ENCODE data around the gene OLFML2B. TPM values are rescaled to one million over a fixed set of nuclear protein-coding genes. Genes with fewer than 3 reads are reported as not detected.

The OLFML2B gene
- total RNA-seq, 4 donors from 2014 or later: 1.1 to 7.7 (median 4.7) TPM

DNA sequence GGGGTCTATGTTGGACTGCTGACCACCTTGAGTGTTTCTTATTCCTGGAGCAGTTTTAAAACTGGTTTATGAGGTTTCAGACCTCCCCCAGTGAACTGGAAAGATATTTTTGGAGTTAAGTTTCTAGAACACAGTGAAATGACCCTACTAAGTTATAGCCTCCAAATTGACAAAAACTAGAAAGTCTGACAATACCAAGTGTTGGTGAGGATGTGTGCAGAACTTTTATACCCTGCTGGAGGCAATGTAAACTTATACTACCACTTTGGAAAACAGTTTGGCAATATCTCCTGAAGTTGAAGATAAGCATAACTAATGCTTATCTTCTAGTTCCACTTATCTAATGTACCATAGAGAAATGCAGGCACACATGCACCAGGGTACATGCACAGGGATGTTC is 10.4 kb downstream of the OLFML2B start:
- H3K9me3 ChIP-seq: peaks cover 0 to 8% (median 0%) of the 10 kb centered on the region in 3 donors
- no peaks in the 10 kb centered on the region for H3K4me1 ChIP-seq
- peaks cover 11% of the 10 kb centered on the region for H3K27me3 ChIP-seq
- no peak overlapping the region for H3K27ac ChIP-seq
- TF ChIP-seq EP300 (IDR thresholded peaks at IDR 0.05) (no peak), POLR2AphosphoS5 (IDR thresholded peaks at IDR 0.05) (no peak), POLR2A (IDR thresholded peaks at IDR 0.05) (no peak)
- TF ChIP-seq, protein P1, sequence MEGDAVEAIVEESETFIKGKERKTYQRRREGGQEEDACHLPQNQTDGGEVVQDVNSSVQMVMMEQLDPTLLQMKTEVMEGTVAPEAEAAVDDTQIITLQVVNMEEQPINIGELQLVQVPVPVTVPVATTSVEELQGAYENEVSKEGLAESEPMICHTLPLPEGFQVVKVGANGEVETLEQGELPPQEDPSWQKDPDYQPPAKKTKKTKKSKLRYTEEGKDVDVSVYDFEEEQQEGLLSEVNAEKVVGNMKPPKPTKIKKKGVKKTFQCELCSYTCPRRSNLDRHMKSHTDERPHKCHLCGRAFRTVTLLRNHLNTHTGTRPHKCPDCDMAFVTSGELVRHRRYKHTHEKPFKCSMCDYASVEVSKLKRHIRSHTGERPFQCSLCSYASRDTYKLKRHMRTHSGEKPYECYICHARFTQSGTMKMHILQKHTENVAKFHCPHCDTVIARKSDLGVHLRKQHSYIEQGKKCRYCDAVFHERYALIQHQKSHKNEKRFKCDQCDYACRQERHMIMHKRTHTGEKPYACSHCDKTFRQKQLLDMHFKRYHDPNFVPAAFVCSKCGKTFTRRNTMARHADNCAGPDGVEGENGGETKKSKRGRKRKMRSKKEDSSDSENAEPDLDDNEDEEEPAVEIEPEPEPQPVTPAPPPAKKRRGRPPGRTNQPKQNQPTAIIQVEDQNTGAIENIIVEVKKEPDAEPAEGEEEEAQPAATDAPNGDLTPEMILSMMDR (IDR thresholded peaks at IDR 0.05): no peak
- no peak for ATAC-seq
- no peaks in the 10 kb centered on the region for H3K36me3 ChIP-seq
- H3K4me3 ChIP-seq: no peak overlapping the region

DNA sequence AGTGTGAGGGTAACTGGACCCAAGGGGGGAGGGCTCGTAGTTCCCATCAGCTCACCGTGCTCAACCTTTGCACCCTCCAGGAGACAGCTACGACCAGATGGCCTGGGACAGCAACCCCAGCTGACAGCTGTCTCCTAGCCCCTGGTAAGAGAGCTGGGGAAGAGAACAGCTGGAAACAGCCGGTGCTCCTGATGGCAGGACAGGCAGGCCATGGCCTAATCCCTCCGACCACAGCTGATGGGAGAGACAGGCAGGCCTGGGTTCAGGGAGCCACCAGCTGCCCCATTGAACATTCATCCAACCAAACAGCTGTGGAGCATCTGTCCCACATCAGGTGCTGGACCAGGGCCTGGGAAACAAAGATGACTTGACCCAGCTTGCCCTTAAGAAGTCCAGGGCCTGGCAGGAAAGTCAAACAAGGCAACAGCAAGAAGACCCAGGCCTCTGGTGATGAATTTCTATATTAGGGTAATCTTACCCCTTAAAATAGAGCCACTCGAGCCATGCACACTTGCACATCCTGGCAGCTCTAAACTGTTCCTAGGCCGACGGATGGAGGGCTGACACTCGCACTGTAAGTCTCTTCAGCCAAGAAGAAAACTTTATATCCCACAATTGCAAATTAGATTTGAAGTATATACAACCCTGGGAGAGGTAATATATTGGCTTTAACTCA is 12.2 kb downstream of the OLFML2B start:
- H3K9me3 ChIP-seq: peaks cover 0 to 8% (median 0%) of the 10 kb centered on the region in 3 donors
- H3K36me3 ChIP-seq: no peaks in the 10 kb centered on the region
- no peak overlapping the region for H3K27ac ChIP-seq
- peak; percentile 80 for ATAC-seq
- TF ChIP-seq, protein P1 (IDR thresholded peaks at IDR 0.05): no peak
- TF ChIP-seq POLR2AphosphoS5 (IDR thresholded peaks at IDR 0.05): peak; percentile 86
- 42 to 80% methylated on average over 4 to 5 of the region's 9 CpGs for WGBS, 2 donors (ENCODE audit: low coverage in 1 of 2)
- H3K27me3 ChIP-seq: peaks cover 11% of the 10 kb centered on the region
- H3K4me1 ChIP-seq: no peaks in the 10 kb centered on the region
- H3K4me3 ChIP-seq: no peak overlapping the region

DNA sequence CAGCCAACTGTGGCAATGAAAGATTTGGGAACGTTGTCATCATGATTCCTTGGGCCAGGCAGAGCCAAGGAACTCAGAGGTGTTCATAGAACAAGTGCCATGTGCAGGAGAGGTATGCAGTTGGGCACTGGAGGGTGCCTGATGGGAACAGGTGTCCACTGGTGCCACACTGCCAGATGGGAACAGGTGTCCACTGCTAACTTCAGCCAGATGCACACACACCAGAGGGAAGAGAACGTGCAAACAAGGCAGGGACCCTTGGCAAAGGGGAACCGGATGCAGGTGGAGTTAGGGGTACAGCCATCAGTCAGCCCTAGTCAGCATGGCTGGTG is 13.5 kb downstream of the OLFML2B start:
- H3K27me3 ChIP-seq: peaks cover 11% of the 10 kb centered on the region
- no peaks in the 10 kb centered on the region for H3K4me1 ChIP-seq
- no peak overlapping the region for H3K4me3 ChIP-seq
- H3K36me3 ChIP-seq: no peaks in the 10 kb centered on the region
- 94% methylated on average over 3 of the region's 3 CpGs; no CpG with 5 or more reads in 1 of the 2 donors for WGBS, 2 donors (ENCODE audit: low coverage in 1 of 2)
- peaks cover 0 to 8% (median 0%) of the 10 kb centered on the region in 3 donors for H3K9me3 ChIP-seq
- no peak for ATAC-seq
- TF ChIP-seq, protein P1 (IDR thresholded peaks at IDR 0.05): no peak
- TF ChIP-seq EP300 (IDR thresholded peaks at IDR 0.05): no peak
- no peak for TF ChIP-seq POLR2AphosphoS5 (IDR thresholded peaks at IDR 0.05)
- TF ChIP-seq POLR2A (IDR thresholded peaks at IDR 0.05): no peak
- H3K27ac ChIP-seq: no peak overlapping the region

DNA sequence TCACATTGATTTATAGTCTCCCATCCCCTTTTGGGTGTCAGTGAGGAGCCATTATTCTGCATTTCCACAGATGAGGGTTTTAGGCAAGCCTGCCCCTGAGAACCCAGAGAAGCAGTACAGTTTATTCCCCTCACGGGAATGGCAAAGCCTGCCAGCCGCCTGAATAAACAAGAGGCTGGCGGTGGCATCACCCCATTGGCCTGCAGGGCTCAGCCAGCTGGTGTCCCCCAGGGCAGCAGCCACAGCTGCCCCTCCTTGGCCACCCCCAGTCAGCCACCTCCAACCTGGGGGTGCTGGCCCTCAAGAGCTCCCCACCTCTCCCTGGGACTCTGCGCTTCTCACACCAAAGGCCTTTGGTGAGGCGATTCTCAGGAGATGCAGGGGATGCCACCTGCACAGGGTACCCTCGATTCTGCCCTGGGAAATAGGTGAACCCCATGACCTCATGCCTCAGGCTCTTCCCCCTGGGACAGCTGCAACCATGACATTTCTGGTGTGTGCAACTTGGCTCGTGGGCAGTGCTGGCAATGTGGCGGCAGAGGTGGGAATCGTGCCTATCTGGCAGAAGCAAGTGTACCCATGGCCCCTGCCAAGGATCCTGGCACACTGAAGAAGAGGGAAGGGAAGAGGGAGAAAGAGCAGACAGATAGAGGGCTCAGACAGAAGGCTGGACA is 14.0 kb downstream of the OLFML2B start:
- Histone ChIP-seq H3K36me3 (no peaks in the 10 kb centered on the region), H3K4me3 (no peak overlapping the region), H3K27me3 (peaks cover 11% of the 10 kb centered on the region), H3K4me1 (no peaks in the 10 kb centered on the region), H3K27ac (no peak overlapping the region), H3K9me3 (peaks cover 0 to 8% (median 0%) of the 10 kb centered on the region in 3 donors)
- 71% methylated on average over 5 of the region's 9 CpGs; no CpG with 5 or more reads in 1 of the 2 donors for WGBS, 2 donors (ENCODE audit: low coverage in 1 of 2)
- no peak for ATAC-seq
- TF ChIP-seq EP300 (IDR thresholded peaks at IDR 0.05) (no peak), POLR2A (IDR thresholded peaks at IDR 0.05) (no peak), POLR2AphosphoS5 (IDR thresholded peaks at IDR 0.05) (no peak)
- TF ChIP-seq, protein P1 (IDR thresholded peaks at IDR 0.05): no peak

DNA sequence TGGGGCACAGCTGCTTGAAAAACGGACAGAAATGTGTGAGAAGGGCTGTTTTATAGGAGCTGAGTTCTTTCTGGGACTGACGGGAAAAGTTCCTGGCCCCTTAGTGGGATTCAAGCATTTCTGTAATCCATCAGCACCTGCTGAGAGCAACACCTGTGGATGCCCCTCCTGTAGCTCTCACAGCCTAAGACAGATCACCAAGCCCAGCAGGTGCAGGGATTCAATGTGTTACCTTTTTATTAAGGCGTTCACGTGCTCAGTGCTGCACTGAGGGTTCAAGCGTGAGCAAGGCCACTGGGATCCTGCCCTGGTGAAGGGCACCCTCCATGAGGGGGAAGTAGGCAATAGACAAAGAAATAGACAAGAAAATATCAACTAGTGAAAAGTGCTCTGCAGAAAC is 14.9 kb downstream of the OLFML2B start:
- 60 to 67% methylated on average over 1 to 2 of the region's 5 CpGs for WGBS, 2 donors (ENCODE audit: low coverage in 1 of 2)
- no peak for ATAC-seq
- Histone ChIP-seq H3K27me3 (peaks cover 11% of the 10 kb centered on the region), H3K36me3 (no peaks in the 10 kb centered on the region), H3K4me3 (no peak overlapping the region), H3K9me3 (peaks cover 0 to 8% (median 0%) of the 10 kb centered on the region in 3 donors), H3K27ac (no peak overlapping the region), H3K4me1 (no peaks in the 10 kb centered on the region)
- no peak for TF ChIP-seq POLR2A (IDR thresholded peaks at IDR 0.05)
- TF ChIP-seq, protein P1 (IDR thresholded peaks at IDR 0.05): no peak
